Middle frontal gyrus (tissue), 1 donor: ENCODE measurements around the gene ANKRD7.

Experiments used
- DNase-seq: peaks from one replicate; pipeline ENCODE4 v3.0.0-alpha.2; 2015; ENCODE audit warnings: low spot score; ENCODE audit errors: extremely low spot score

The ANKRD7 gene

GRCh38 chr7:118224521-118224920 is at the start of gene ANKRD7:
TSS of gene ANKRD7 (plus strand) at chr7:118224704. CDS start at chr7:118224831, 127 bp downstream.
- DNase-seq, result no peak

GRCh38 chr7:118175740-118176139 is 48.8 kb upstream of the ANKRD7 start:
- DNase-seq, result no peak

- DNase-seq, result no peak
These were observed 45.3 kb upstream of the ANKRD7 start for GRCh38 chr7:118179191-118179590.

- DNase-seq, result no peak
These were observed 41.7 kb upstream of the ANKRD7 start for GRCh38 chr7:118182593-118183427.

GRCh38 chr7:118183428-118183785 is 41.1 kb upstream of the ANKRD7 start:
- DNase-seq, result no peak

GRCh38 chr7:118183786-118184564 is 40.5 kb upstream of the ANKRD7 start, which contains the start of gene LSM8:
TSS of gene LSM8 (plus strand) at chr7:118184164. CDS start at chr7:118184224, 60 bp downstream.
- peak; percentile 96 for DNase-seq

- no peak for DNase-seq
These were observed 40.0 kb upstream of the ANKRD7 start for GRCh38 chr7:118184565-118184940.

- DNase-seq, result no peak
These were observed 39.2 kb upstream of the ANKRD7 start for GRCh38 chr7:118185163-118185860.

- no peak for DNase-seq
These were observed 38.0 kb upstream of the ANKRD7 start for GRCh38 chr7:118186501-118186900.

- DNase-seq, result no peak
These were observed 29.9 kb upstream of the ANKRD7 start for GRCh38 chr7:118194571-118194970.

- DNase-seq, result peak; percentile 31
These were observed 28.5 kb upstream of the ANKRD7 start for GRCh38 chr7:118195837-118196474.

GRCh38 chr7:118202061-118202460 is 22.4 kb upstream of the ANKRD7 start:
- no peak for DNase-seq

- peak; percentile 75 for DNase-seq
These were observed 10.3 kb upstream of the ANKRD7 start for GRCh38 chr7:118214051-118214832.

GRCh38 chr7:118214833-118215182 is 9.7 kb upstream of the ANKRD7 start:
- DNase-seq, result no peak

GRCh38 chr7:118217210-118217619 is 7.3 kb upstream of the ANKRD7 start:
- no peak for DNase-seq

- DNase-seq, result no peak
These were observed 5.9 kb upstream of the ANKRD7 start for GRCh38 chr7:118218413-118219156.

GRCh38 chr7:118219157-118219512 is 5.4 kb upstream of the ANKRD7 start:
- DNase-seq, result no peak

GRCh38 chr7:118220583-118220982 is 3.9 kb upstream of the ANKRD7 start:
- DNase-seq, result no peak

GRCh38 chr7:118222591-118222990 is 1.9 kb upstream of the ANKRD7 start:
- no peak for DNase-seq

GRCh38 chr7:118232837-118233236 is 8.3 kb downstream of the ANKRD7 start:
- DNase-seq, result no peak
